Inflammatory macrophage treated with lipopolysaccharide for 4 hours (primary cell): ENCODE results near the gene CPAMD8.

Experiments
- DNase-seq: peaks from one replicate; pipeline ENCODE4 v3.0.0-alpha.2; 2020

Gene CPAMD8

DNA sequence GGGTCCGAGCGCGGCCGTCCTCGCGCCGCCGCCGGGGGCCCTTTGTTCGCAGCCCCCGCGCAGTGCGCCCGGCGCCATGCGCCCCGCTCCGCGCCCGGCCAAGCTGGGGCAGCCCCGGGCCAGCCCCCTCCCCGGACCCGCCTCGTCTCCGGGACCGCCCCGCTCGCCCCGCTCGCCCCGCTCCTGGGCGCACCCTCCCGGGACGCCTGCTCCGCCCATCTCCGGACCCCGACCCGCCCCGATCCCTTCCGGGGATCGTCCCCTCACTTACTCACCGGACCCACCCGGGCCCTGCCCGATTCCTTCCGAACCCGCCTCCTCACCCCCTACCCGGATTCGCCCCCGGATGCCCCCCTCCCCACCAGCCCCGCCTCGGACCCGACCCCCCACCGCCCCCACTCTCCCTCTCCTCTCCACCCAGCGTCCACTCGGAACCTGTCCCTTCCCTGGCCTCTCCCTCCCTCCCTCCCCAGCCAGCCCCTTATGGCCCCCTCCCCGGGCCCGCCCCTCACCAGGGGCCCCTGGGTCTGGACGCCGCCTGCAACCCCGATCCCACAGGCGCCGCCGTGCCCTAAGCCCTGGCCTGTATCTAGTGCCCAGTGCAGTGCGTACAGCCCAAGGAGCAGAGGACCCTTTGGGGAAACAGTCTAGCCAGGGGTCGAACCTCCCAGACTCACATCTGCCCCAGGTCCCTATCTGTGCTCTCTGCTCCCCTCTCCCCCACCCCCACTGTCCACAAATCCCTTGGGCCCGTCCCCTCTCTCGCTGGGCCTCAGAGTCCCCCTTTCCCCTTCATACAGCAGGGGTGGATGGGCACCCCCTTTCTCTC, at the start of gene CPAMD8:
CPAMD8 (minus strand) TSS at position 105 of the 829 bp plus-strand sequence. CDS start 168 bp downstream, outside the sequence.
- DNase-seq = no peak

GRCh38 chr19:17075864-17076542, 49.4 kb upstream of the CPAMD8 start:
- DNase-seq = peak; percentile 56

GRCh38 chr19:17075035-17075863, 48.6 kb upstream of the CPAMD8 start, which contains the start of the genes HAUS8 and MYO9B:
HAUS8 (minus strand) TSS chr19:17075452; CDS start chr19:17075422, 30 bp downstream.
MYO9B (plus strand) TSS chr19:17075777; CDS start chr19:17101718, 25,941 bp downstream.
- peak; percentile 100 for DNase-seq

- no peak for DNase-seq
These were observed 48.0 kb upstream of the CPAMD8 start for GRCh38 chr19:17074634-17075034.

DNA sequence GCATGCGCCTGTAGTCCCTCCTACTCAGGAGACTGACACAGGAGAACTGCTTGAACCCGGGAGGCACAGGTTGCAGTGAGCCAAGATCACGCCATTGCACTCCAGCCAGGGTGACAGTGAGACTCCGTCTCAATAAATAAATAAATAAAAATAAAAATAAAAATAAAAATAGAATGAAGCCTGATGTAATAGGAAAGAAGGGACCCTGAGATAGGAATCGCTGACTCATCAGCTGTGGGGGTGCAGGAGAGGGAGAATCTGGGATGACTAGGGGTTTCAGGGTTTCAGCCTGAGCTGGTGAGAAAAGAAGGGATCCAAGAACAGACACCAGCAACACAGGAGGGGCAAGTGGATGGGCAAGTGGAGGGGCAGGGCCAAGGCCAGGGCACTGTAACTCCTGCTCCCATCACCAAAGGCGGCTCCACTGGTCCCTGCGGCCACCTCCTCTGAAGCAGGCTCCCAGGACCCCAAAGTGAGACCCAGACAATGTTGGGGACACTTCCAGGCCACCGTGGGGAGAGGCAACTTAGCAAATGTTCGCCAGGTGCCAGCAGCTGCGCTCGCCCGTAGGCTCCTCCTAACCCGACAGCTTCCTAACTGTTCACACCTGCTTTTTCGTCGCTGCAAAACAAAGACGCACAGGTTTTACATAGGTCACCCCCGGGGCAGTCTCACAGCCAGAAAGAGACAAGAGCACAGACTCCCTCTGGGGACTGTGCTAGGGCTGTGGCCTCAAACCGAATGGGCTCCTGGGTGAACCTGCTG, 47.4 kb upstream of the CPAMD8 start:
- no peak for DNase-seq

DNA sequence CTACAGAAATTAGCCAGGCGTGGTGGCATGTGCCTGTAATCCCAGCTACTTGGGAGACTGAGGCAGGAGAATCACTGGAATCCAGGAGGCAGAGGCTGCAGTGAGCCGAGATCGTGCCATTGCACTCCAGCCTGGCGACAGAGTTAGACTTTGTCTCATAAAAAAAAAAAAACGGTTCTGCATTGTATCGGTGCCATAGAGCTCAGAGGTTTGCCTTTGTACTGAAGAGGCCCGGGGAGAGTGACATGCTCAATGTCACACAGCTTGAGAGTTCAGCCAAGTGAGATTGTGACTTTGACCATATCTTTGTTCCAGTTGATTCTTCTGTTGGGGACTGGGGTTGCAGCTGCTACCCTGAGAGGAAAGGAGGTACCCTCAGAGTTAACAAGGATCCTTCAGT, 44.3 kb upstream of the CPAMD8 start:
- no peak for DNase-seq

DNA sequence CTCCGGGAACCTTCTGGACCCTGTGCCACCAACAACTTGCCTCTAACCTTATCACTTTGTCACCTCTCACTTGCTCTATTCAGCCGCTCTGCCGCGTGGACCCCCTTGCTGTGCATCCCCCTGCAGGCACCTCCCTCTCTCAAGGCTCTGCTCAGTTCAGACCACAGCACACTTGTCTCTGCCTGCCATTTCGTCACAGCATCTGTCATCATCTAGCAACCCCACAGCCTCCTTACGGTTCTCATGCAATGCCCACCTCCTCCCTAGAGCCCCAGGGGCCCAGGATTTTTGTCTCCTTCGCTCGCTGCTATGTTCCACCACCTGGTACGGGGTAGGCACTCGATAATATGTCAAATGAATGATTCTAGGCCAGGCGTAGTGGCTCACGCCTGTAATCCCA, 43.8 kb upstream of the CPAMD8 start:
- DNase-seq = no peak

- peak; percentile 12 for DNase-seq
These were observed 42.6 kb upstream of the CPAMD8 start for GRCh38 chr19:17069193-17069592.

DNA sequence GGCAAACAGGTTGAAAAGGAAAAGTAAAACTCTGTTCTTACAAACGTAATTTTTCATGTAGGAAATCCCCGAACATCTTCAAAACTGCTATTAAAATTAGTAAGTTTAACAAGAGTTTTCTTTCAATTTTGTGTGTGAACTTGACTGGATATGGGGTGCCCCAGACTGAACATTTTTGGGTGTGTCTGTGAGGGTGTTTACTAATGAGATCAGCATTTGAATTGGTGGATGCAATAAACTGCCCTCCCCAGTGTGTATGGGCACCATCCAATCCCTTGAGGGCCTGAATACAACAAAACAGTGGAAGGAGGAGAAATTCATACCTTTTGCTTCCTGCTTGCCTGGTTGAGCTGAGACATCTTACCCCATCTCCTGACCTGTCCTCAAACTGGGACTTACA, 36.8 kb upstream of the CPAMD8 start:
- no peak for DNase-seq

- no peak for DNase-seq
These were observed 35.1 kb upstream of the CPAMD8 start for GRCh38 chr19:17061691-17062090.

DNA sequence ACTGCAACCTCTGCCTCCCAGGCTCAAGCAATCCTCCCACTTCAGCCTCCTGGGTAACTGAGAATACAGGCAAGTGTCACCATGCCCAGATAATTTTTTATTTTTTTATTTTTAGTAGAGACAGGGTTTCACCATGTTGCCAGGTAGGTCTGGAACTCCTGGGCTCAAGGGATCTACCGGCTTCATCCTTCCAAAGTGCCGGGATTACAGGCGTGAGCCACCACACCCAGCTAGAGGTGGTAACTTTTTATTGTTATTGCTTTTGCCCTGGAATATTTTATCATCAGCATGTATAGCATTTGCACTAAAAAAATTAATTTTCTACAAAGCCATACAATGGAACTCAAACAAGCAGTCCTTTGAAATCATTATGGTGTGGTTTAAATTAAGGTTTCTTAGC, 34.6 kb upstream of the CPAMD8 start:
- DNase-seq = no peak

GRCh38 chr19:17060802-17061201, 34.2 kb upstream of the CPAMD8 start:
- DNase-seq = peak; percentile 70

GRCh38 chr19:17058236-17058635, 31.6 kb upstream of the CPAMD8 start:
- no peak for DNase-seq

GRCh38 chr19:17055636-17056035, 29.0 kb upstream of the CPAMD8 start:
- DNase-seq = peak; percentile 10

- no peak for DNase-seq
These were observed 28.1 kb upstream of the CPAMD8 start for GRCh38 chr19:17054746-17055145.

DNA sequence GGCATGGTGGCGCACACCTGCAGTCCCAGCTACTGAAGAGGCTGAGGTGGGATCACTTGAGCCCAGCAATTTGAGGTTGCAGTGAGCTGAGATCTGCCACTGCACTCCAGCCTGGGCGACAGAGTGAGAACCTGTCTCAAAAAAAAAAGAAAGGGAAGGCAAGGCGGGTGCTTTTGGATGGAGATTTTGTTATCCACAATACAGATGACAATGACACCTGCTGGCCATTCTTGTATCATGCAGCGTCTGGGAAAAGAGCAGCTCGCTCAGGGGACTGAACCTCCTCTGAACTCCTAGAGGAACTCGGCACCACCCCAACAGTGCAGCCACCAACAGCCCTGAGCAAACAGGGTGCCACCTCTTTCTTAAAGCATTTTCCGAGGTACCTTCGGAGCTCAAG, 25.8 kb upstream of the CPAMD8 start:
- DNase-seq = peak; percentile 63

DNA sequence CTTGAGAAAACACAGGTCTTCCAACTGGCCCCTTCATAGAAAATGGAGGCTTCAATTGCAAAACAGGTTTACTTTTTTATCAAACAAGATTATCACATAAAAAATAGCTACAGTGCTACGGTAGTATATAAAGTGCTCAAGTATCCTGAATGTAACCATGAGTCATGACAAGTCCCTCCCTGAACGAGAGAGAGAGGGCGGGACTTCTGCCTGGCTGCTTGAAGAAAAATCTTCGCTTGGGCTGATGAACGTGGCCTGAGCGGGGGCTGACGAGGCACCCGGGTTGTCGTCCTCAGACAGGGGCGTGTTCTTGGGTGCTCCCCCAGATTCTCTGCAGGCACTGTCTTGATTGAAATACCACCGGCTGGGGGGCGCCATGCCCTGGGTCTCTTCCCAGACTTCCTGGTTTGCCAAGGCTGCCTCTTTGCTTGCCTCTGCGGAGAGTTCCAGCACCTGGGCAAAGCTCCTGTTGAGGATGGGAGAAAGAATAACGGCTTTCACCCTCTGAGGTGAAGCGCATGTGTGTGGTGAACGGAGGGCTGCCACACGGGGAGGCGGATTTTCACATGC, 23.2 kb upstream of the CPAMD8 start:
- DNase-seq = no peak

DNA sequence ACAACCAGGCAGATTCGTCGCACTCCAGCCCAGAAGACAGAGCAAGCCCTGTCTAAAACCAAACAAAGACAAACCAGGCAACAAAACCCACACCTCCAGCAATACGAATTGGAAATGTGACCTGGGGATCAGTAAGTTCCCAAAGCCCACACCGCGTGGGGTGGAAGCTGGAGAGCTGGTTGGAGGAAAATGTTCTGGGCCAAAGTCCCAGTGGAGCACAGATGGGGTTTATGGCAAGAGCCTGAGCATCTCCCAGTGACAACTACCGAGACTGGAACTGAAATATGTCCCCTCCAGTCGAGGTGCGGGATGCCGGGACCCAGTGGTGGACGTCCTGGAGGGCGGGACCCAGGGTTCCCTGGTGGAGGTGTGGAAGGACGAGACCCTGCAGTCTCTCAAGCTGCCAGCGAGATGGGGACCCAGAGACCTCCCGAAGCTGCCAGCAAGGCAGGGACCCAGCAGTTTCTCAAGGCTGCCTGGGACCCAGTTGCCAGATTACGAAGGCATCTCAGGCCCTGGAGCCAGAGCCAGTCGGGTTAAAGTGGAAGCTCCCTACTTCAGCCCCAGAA, 22.4 kb upstream of the CPAMD8 start:
- no peak for DNase-seq

- DNase-seq = no peak
These were observed 19.4 kb upstream of the CPAMD8 start for GRCh38 chr19:17045907-17046502.

DNA sequence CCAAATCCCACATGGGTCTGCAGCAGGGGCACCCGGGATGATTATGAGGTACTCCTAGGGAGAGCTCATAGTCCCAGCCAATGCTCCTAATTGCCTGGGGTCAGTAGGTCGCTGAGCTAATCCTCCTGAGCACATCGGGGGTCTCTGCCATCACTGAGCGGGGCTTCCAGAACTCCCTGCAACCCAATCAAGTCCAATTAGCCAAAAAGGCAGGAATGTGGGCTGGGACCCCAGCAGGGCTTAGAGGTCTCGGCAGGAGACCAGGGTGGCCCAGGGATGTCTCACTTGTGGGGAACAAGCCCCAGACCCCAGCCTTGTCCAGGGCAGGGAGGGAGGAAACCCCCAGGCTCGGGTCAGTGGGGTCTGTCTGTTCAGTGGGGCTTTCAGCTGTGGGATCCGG, 17.1 kb upstream of the CPAMD8 start:
- no peak for DNase-seq

- DNase-seq = no peak
These were observed 15.4 kb upstream of the CPAMD8 start for GRCh38 chr19:17041976-17042375.
